ENCODE results near the gene PNPLA8. TPM values are rescaled to one million over a fixed set of nuclear protein-coding genes. Genes with fewer than 3 reads are reported as not detected.
"Not testable (repeated sequence)": the region's sequence is repeated elsewhere in the genome, so short reads cannot be mapped to it uniquely, and the experiment has no call there.

PNPLA8 gene
- total and polyA plus RNA-seq, 7 donors = 30.3 to 103 (median 60.1) TPM

DNA sequence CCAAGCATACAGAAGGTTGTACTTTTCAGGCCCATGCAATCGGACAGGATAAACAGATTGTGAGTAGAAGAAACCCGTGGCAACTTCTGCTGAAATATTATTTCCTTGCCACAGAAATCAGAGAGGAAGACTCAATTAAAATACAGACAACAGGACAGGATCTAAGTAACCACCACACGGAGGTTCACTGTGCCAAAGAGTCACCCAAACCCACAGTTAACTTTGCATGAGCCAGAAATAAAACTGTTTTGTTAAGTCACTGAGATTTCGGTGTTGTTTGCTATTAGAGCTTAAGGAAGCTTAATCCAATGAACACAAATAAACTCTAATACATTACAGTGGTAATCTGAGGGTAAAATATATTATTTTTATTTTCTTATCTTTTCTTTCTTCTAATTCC lies 14.0 kb downstream of the PNPLA8 start:
- DNase-seq = no peak
- WGBS, 3 donors = 90 to 94% (median 90%) methylated on average over 4 of the region's 4 CpGs
- intact Hi-C loops (cut with DNase I) = no loop called here

DNA sequence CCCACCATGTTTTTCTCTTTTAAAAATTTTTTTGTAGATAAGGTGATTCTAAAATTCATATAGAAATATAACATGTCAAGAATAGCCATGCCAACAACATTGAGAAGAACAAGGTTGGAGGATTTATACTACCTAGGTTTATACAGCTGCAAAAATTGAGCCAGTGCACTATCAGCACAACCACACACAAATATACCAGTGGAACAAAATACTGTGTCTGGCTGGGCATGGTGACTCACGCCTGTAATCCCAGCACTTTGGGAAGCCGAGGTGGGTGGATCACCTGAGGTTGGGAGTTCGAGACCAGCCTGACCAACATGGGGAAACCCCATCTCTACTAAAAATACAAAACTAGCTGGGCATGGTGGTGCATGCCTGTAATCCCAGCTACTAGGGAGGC lies 21.4 kb downstream of the PNPLA8 start:
- WGBS, 3 donors = 95 to 100% (median 100%) methylated on average over 3 of the region's 3 CpGs
- H3K4me3 ChIP-seq; DNase-seq; H3K27me3 ChIP-seq (ENCODE audit: insufficient read depth in 3 of 3, low read length in 2 of 3); H3K9me3 ChIP-seq; intact Hi-C loops (cut with DNase I); H3K27ac ChIP-seq; H3K4me1 ChIP-seq: not testable (repeated sequence)
- H3K36me3 ChIP-seq (ENCODE audit: insufficient read depth in 1 of 2, low read depth in 1 of 2) = peaks cover 0 to 39% of the 10 kb centered on the region in 2 donors
- ATAC-seq = peak in 1 of 4 donors; percentile 58

More for the DNA sequence above, 14.0 kb downstream of the PNPLA8 start:
- Histone ChIP-seq H3K27ac (no peak overlapping the region), H3K4me3 (no peak overlapping the region), H3K4me1 (no peaks in the 10 kb centered on the region), H3K36me3 (ENCODE audit: insufficient read depth in 1 of 2, low read depth in 1 of 2) (peaks cover 2 to 52% of the 10 kb centered on the region in 2 donors), H3K27me3 (ENCODE audit: insufficient read depth in 3 of 3, low read length in 2 of 3) (no peaks in the 10 kb centered on the region), H3K9me3 (no peaks in the 10 kb centered on the region)
- no peak for ATAC-seq
- TF ChIP-seq, protein P1, sequence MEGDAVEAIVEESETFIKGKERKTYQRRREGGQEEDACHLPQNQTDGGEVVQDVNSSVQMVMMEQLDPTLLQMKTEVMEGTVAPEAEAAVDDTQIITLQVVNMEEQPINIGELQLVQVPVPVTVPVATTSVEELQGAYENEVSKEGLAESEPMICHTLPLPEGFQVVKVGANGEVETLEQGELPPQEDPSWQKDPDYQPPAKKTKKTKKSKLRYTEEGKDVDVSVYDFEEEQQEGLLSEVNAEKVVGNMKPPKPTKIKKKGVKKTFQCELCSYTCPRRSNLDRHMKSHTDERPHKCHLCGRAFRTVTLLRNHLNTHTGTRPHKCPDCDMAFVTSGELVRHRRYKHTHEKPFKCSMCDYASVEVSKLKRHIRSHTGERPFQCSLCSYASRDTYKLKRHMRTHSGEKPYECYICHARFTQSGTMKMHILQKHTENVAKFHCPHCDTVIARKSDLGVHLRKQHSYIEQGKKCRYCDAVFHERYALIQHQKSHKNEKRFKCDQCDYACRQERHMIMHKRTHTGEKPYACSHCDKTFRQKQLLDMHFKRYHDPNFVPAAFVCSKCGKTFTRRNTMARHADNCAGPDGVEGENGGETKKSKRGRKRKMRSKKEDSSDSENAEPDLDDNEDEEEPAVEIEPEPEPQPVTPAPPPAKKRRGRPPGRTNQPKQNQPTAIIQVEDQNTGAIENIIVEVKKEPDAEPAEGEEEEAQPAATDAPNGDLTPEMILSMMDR (IDR thresholded peaks at IDR 0.05) = no peak

DNA sequence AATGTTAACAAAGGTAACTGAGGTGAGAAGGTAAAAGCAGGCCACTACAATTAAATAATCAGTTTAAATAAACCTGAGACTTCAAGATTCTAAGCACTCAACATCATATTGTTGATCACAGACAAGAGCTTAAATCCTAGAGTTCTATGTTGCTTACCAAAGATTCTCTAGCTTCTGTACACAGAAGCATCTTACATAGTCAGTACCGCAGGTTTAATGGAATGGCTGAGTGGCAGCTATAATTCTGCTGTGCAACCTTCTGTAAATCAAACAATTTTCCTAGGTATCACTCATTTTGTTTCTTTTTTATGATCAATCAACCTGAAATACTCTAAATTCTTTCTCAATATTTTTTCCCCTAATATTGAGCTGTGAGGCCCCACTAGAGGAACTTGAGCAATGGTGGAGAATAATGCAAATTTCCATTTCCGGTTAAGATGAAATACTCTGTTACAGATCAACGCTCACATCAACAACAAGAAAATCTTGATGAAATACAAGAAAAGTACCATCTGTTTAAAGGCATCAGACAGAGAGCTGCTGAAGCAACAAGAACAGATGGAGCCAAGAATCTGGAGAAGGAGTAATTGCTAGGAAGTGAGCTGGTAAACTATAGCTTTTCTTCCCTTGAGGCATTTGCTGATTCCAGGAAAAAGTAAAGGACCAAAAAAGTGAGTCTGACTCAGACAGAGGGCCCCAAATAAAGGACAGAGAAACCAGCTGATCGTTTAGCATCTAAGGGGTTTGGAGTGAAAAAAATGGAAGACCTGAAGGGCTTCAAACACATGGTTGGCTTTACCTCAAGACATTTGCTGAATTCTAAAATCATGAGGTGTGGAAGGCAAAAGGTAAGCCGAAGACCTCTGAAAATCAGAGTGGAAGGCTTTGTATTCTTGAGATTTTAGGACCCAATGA lies 22.6 kb downstream of the PNPLA8 start:
- no peak overlapping the region for H3K27ac ChIP-seq
- H3K36me3 ChIP-seq (ENCODE audit: insufficient read depth in 1 of 2, low read depth in 1 of 2) = peaks cover 0 to 51% of the 10 kb centered on the region in 2 donors
- intact Hi-C loops (cut with DNase I) = no loop called here

DNA sequence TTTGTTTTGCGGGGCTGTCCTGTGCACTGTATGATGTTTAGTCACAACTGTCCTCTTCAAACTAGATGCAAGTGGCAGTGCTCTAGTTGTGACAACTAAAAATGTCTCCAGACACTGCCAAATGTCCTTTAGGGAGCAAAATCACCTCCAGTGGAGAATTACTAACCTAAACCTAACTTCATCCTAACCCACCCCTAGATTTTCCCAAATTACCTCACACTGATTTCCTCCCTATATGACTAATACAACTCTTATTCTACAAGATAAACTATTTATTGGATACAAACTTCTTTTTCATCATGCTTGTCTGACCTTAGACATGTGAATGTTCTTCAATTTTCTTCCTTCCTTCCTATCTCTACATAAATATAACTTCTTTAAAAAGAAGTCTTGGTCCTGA lies 26.4 kb downstream of the PNPLA8 start:
- Histone ChIP-seq H3K27me3 (ENCODE audit: insufficient read depth in 3 of 3, low read length in 2 of 3) (no peaks in the 10 kb centered on the region), H3K9me3 (no peaks in the 10 kb centered on the region), H3K27ac (no peak overlapping the region), H3K4me3 (no peak overlapping the region), H3K36me3 (ENCODE audit: insufficient read depth in 1 of 2, low read depth in 1 of 2) (peaks cover 0 to 76% of the 10 kb centered on the region in 2 donors), H3K4me1 (no peaks in the 10 kb centered on the region)
- TF ChIP-seq, protein P1 (IDR thresholded peaks at IDR 0.05) = no peak
- no peak for DNase-seq
- whole genome bisulfite sequencing, 3 donors = 56 to 79% (median 70%) methylated on average over 1 of the region's 1 CpG
- intact Hi-C loops (cut with DNase I) = loop anchor here in 1 of 2 donors (10.0 kb wide), 1 partner anchor 315 kb away; no protein-coding TSS in a partner anchor
- ATAC-seq = no peak

More for the DNA sequence above, 22.6 kb downstream of the PNPLA8 start:
- DNase-seq = no peak
- Histone ChIP-seq H3K4me3 (no peak overlapping the region), H3K9me3 (no peaks in the 10 kb centered on the region), H3K4me1 (no peaks in the 10 kb centered on the region), H3K27me3 (ENCODE audit: insufficient read depth in 3 of 3, low read length in 2 of 3) (no peaks in the 10 kb centered on the region)
- TF ChIP-seq, protein P1 (IDR thresholded peaks at IDR 0.05) = no peak
- 70 to 73% (median 71%) methylated on average over 5 of the region's 5 CpGs for WGBS, 3 donors
- no peak for ATAC-seq

DNA sequence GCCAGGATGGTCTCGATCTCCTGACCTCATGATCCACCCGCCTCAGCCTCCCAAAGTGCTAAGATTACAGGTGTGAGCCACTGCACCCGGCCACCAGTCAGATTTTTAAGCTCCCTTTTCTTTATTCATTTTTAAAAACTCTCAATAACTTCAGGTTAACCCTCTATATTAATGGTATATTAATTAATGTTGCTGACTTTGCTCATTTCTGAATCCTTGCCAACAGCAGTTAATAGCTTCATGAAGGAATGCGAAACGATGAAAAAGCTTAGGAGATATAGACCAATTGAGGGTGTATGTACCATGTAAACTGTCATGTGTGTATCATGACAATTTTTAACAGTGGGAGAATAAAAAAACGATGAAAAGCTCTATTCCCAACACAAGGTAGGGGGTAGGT lies 27.5 kb downstream of the PNPLA8 start:
- peaks cover 3 to 86% of the 10 kb centered on the region in 2 donors for H3K36me3 ChIP-seq (ENCODE audit: insufficient read depth in 1 of 2, low read depth in 1 of 2)
- ATAC-seq = no peak

More for the DNA sequence above, 27.5 kb downstream of the PNPLA8 start:
- no peak for DNase-seq
- H3K4me1 ChIP-seq = no peaks in the 10 kb centered on the region
- intact Hi-C loops (cut with DNase I) = loop anchor here in 1 of 2 donors (10.0 kb wide), 1 partner anchor 314 kb away; no protein-coding TSS in a partner anchor
- H3K4me3 ChIP-seq = no peak overlapping the region
- H3K9me3 ChIP-seq = no peaks in the 10 kb centered on the region
- H3K27me3 ChIP-seq (ENCODE audit: insufficient read depth in 3 of 3, low read length in 2 of 3) = no peaks in the 10 kb centered on the region
- WGBS, 3 donors = 77 to 82% (median 79%) methylated on average over 6 of the region's 6 CpGs
- TF ChIP-seq, protein P1 (IDR thresholded peaks at IDR 0.05) = no peak
- no peak overlapping the region for H3K27ac ChIP-seq
